Endothelial cell of umbilical vein (primary cell): ENCODE measurements around the gene TEAD4. TPM values are rescaled to one million over a fixed set of nuclear protein-coding genes. Genes with fewer than 3 reads are reported as not detected.

Source experiments
- BruUV-seq: library from RNA; stranded (reverse); fragments of 400-500 nt; replicated peaks from 2 replicates; lab custom pipeline; 2021; lab: Mats Ljungman, UMichigan
- CTCF ChIA-PET: fragments of 300-600, 350-600 bp; sonication (Branson Sonifier 250); formaldehyde crosslinking; loops from one replicate; lab custom pipeline; 2021; ENCODE audit warnings: antibody characterized with exemption, inconsistent platforms; lab: Charles Lee
- POLR2A ChIA-PET: fragments of 300-600, 350-600 bp; sonication (Branson Sonifier 250); formaldehyde crosslinking; loops from one replicate; lab custom pipeline; 2021; ENCODE audit warnings: antibody characterized with exemption, inconsistent platforms; lab: Charles Lee
- DNase-seq: peaks from one replicate; pipeline ENCODE4 v3.0.0-alpha.2; 2011; ENCODE audit warnings: low read depth, low spot score
- FAIRE-seq: peaks from 2 replicates; lab custom pipeline; 2011; peaks lifted over from hg19 to GRCh38; lab: Jason Lieb, UNC
- H2AFZ ChIP-seq: 2 replicates; pipeline ENCODE4 v1.6.0; 2012; ENCODE audit warnings: low read depth, low read length, control low read depth, inconsistent platforms
- H3K27ac ChIP-seq: 2 replicates; pipeline ENCODE4 v1.5.1; 2011; ENCODE audit warnings: low read depth, mild to moderate bottlenecking, control low read depth, low read length, moderate library complexity; ENCODE audit not compliant: insufficient read depth
- H3K27me3 ChIP-seq, 2 experiments: 2 replicates each; pipeline versions ENCODE4 v1.6.0 to v1.6.1; 2011; ENCODE audit warnings: low read length in 2 of 2, mixed read lengths in 1 of 2; ENCODE audit not compliant: control insufficient read depth in 2 of 2, insufficient read depth in 2 of 2
- H3K36me3 ChIP-seq, 2 experiments: 2 replicates in 1 of 2; 3 replicates in 1 of 2; pipeline ENCODE4 v1.5.1; 2011; ENCODE audit warnings: low read length in 2 of 2, mild to moderate bottlenecking in 1 of 2, moderate library complexity in 1 of 2; ENCODE audit not compliant: control insufficient read depth in 2 of 2, insufficient read depth in 2 of 2; ENCODE audit errors: extremely low read depth in 1 of 2
- H3K4me1 ChIP-seq: 3 replicates; pipeline ENCODE4 v1.5.1; 2011; ENCODE audit warnings: mild to moderate bottlenecking, low read length; ENCODE audit not compliant: control insufficient read depth, insufficient read depth; ENCODE audit errors: extremely low read depth
- H3K4me2 ChIP-seq: 2 replicates; pipeline ENCODE4 v1.6.1; 2011; ENCODE audit warnings: low read length, control low read depth, mixed read lengths; ENCODE audit not compliant: insufficient read depth
- H3K4me3 ChIP-seq, 3 experiments: fragments of 200-600 bp in 1 of 3; sonication (generic), shearing (Covaris generic) in 1 of 3; replicated peaks in 1 of 3; 2 replicates each; pipeline ENCODE4 v1.5.1; 2011 to 2016; ENCODE audit warnings: control low read depth in 3 of 3, low read length in 3 of 3, mild to moderate bottlenecking in 2 of 3, inconsistent platforms in 1 of 3, low read depth in 1 of 3, moderate library complexity in 1 of 3; ENCODE audit not compliant: insufficient read depth in 1 of 3
- H3K79me2 ChIP-seq: 2 replicates; pipeline ENCODE4 v1.6.0; 2012; ENCODE audit warnings: low read length, inconsistent platforms; ENCODE audit not compliant: control insufficient read depth, insufficient read depth
- H3K9ac ChIP-seq: replicated peaks from 2 replicates; pipeline ENCODE3; 2011; ENCODE audit warnings: low read length, control low read depth; ENCODE audit not compliant: insufficient read depth; ENCODE audit errors: extremely low read depth
- H3K9me1 ChIP-seq: replicated peaks from 3 replicates; pipeline ENCODE4 v1.6.0; 2011; ENCODE audit warnings: mild to moderate bottlenecking, low read length; ENCODE audit not compliant: control insufficient read depth, insufficient read depth; ENCODE audit errors: extremely low read depth
- H3K9me3 ChIP-seq: replicated peaks from 2 replicates; pipeline ENCODE4 v1.5.1; 2012; ENCODE audit warnings: low read length, inconsistent platforms; ENCODE audit not compliant: control insufficient read depth, insufficient read depth
- H4K20me1 ChIP-seq: replicated peaks from 2 replicates; pipeline ENCODE3; 2011; ENCODE audit warnings: mild to moderate bottlenecking, low read length; ENCODE audit not compliant: control insufficient read depth, insufficient read depth; ENCODE audit errors: extremely low read depth
- EZH2 ChIP-seq: IDR thresholded peaks from 2 replicates; pipeline ENCODE4 v1.6.1; 2012; ENCODE audit warnings: borderline replicate concordance, low read depth, mild to moderate bottlenecking, moderate library complexity, low read length, inconsistent platforms; ENCODE audit not compliant: severe bottlenecking
- FOS ChIP-seq: IDR thresholded peaks from 2 replicates; pipeline ENCODE4 v1.6.1; 2011; ENCODE audit warnings: mild to moderate bottlenecking, low read length, moderate library complexity, borderline replicate concordance; ENCODE audit not compliant: insufficient read depth
- GATA2 ChIP-seq: IDR thresholded peaks from 2 replicates; pipeline ENCODE4 v1.7.0; 2011; ENCODE audit warnings: low read depth, mild to moderate bottlenecking, moderate library complexity, mixed read lengths, low read length; ENCODE audit not compliant: insufficient read length, insufficient read depth
- JUN ChIP-seq: IDR thresholded peaks from 2 replicates; pipeline ENCODE4 v1.6.1; 2011; ENCODE audit warnings: borderline replicate concordance, low read depth; ENCODE audit not compliant: insufficient read length, insufficient read depth
- MAX ChIP-seq: IDR thresholded peaks from 2 replicates; pipeline ENCODE4 v1.6.1; 2011; ENCODE audit not compliant: insufficient read depth, insufficient read length
- MYC ChIP-seq: IDR thresholded peaks from one replicate; pipeline ENCODE4 v1.6.1; 2011; ENCODE audit warnings: mild to moderate bottlenecking, low read depth, low read length
- POLR2A ChIP-seq: IDR thresholded peaks from 2 replicates; pipeline ENCODE4 v1.6.1; 2012; ENCODE audit warnings: low read depth, mild to moderate bottlenecking, control low read depth, low read length
- POLR2AphosphoS5 ChIP-seq: IDR thresholded peaks from 2 replicates; pipeline ENCODE4 v1.6.1; 2012; ENCODE audit warnings: low read depth, mild to moderate bottlenecking, control low read depth, low read length, moderate library complexity; ENCODE audit not compliant: insufficient read depth
- dilution Hi-C: fragments of 300-500 bp; cut with MboI; formaldehyde crosslinking; loops from one replicate; pipeline ENCODE4 v1.15.0; 2019; ENCODE audit warnings: low sequenced_read_pairs; ENCODE audit not compliant: extremely low pct_ligation_motif_present
- intact Hi-C: fragments of 100-400 bp; cut with micrococcal nuclease; formaldehyde crosslinking; loops from one replicate; pipeline ENCODE4 v1.10.0; 2022
- polyA plus RNA-seq, 4 experiments: library from polyadenylated mRNA; depleted of rRNA in 3 of 4; stranded (reverse) in 3 of 4; unstranded in 1 of 4; fragments of >200 nt; gene quantifications; 2 replicates each; pipeline versions ENCODE4 v1.2.1 to v1.2.3, GENCODE V29; 2011 to 2012; ENCODE audit warnings: missing spikeins in 1 of 4
- total RNA-seq: library from RNA; stranded (reverse); gene quantifications from 2 replicates; pipeline ENCODE4 v1.2.3, GENCODE V29; 2021
- TF ChIP-seq, protein P1 (sequence below), 2 donors: IDR thresholded peaks; 1 replicate in 1 of 2; 2 replicates in 1 of 2; pipeline ENCODE4 v1.5.1; 2011; ENCODE audit warnings: low read length in 2 of 2, mild to moderate bottlenecking in 2 of 2, moderate library complexity in 2 of 2, control low read depth in 1 of 2, inconsistent platforms in 1 of 2, low read depth in 1 of 2; ENCODE audit not compliant: insufficient read depth in 1 of 2; ENCODE audit errors: extremely low read depth in 1 of 2

Gene TEAD4
- total and polyA plus RNA-seq, 2 donors (not counting 3 experiments of a cell fraction or from before 2014, with no cell fraction given): 34.4 to 46.0 TPM

GRCh38 chr12:2959505-2960389 is 550 bp downstream of the TEAD4 start:
- DNase-seq (peak; percentile 72), FAIRE-seq (peak; percentile 60)
- Histone ChIP-seq H3K79me2 (peaks cover 35% of the 10 kb centered on the region), H3K9me3 (no peaks in the 10 kb centered on the region), H3K27ac (peak overlapping the region; percentile 69), H2AFZ (peak overlapping the region; percentile 70), H4K20me1 (no peaks in the 10 kb centered on the region), H3K4me2 (peak overlapping the region; percentile 88), H3K4me1 (peaks cover 45% of the 10 kb centered on the region), H3K36me3 (no peaks in the 10 kb centered on the region), H3K9me1 (no peaks in the 10 kb centered on the region), H3K9ac (peak overlapping the region; percentile 71), H3K4me3 (peak overlapping the region; percentile 55 to 75 (median 65)), H3K27me3 (no peaks in the 10 kb centered on the region)
- intact Hi-C loops (loop anchor here (2.0 to 5.0 kb wide), 3 partner anchors 55 to 138 kb away; no protein-coding TSS in a partner anchor), dilution Hi-C loops (no loop called here)
- ChIA-PET CTCF (interaction anchor here (0.8 to 1.6 kb wide), 7 partner anchors 15 to 106 kb away, joined by 3 to 8 read pairs (median 6); no protein-coding TSS in a partner anchor), POLR2A (no interaction called here)
- TF ChIP-seq EZH2 (no peak), MAX (peak; percentile 72), FOS (peak; percentile 24)
- BruUV-seq: no TSS peak

DNA sequence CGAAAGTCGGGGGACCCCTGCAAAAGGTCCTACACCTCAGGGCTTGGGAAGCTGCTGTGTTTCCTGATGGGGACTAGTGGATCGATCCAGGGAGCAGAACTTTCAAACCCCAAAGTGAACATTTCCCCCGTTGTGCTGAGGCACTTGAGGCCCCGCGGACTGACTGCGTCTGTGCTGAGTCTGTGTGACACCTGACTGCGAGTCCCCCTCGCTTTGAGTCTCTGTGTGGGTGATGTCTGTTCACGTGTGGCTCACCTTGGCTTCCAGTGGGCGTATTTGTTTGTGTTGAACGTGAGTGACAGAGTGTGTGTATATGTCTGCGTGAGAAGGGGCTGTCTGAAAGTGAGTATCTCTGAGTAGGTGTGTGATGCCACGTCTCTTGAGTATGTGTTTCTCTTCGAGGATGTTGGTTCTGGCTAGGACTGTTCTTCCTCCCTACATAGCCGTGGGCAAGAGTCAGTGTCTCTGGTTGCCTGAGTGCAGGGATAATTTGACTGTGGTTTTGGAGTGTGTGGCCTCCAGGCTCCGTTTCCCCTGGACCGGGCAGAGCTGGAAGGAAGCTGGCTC is 1.3 kb downstream of the TEAD4 start:
- Histone ChIP-seq H4K20me1 (no peaks in the 10 kb centered on the region), H3K9me1 (no peaks in the 10 kb centered on the region), H3K4me2 (peak overlapping the region; percentile 88), H3K79me2 (peaks cover 42% of the 10 kb centered on the region), H3K9me3 (no peaks in the 10 kb centered on the region), H3K27ac (peak overlapping the region; percentile 69), H3K27me3 (no peaks in the 10 kb centered on the region), H3K9ac (peak overlapping the region; percentile 71), H3K4me3 (peak overlapping the region; percentile 55 to 75 (median 65)), H3K36me3 (no peaks in the 10 kb centered on the region), H2AFZ (peak overlapping the region; percentile 70), H3K4me1 (peaks cover 48% of the 10 kb centered on the region)
- DNase-seq (peak; percentile 62), FAIRE-seq (peak; percentile 64)
- POLR2A ChIA-PET: no interaction called here
- CTCF ChIA-PET: interaction anchor here (0.7 to 1.6 kb wide), 7 partner anchors 16 to 106 kb away, joined by 3 to 8 read pairs (median 6); no protein-coding TSS in a partner anchor
- intact Hi-C loops (loop anchor here (5.0 kb wide), 1 partner anchor 137 kb away; no protein-coding TSS in a partner anchor), dilution Hi-C loops (no loop called here)
- no TSS peak for BruUV-seq
- TF ChIP-seq GATA2 (no peak), MAX (no peak), FOS (no peak), EZH2 (no peak), JUN (no peak), POLR2AphosphoS5 (no peak), MYC (no peak), POLR2A (no peak)
- TF ChIP-seq, protein P1, sequence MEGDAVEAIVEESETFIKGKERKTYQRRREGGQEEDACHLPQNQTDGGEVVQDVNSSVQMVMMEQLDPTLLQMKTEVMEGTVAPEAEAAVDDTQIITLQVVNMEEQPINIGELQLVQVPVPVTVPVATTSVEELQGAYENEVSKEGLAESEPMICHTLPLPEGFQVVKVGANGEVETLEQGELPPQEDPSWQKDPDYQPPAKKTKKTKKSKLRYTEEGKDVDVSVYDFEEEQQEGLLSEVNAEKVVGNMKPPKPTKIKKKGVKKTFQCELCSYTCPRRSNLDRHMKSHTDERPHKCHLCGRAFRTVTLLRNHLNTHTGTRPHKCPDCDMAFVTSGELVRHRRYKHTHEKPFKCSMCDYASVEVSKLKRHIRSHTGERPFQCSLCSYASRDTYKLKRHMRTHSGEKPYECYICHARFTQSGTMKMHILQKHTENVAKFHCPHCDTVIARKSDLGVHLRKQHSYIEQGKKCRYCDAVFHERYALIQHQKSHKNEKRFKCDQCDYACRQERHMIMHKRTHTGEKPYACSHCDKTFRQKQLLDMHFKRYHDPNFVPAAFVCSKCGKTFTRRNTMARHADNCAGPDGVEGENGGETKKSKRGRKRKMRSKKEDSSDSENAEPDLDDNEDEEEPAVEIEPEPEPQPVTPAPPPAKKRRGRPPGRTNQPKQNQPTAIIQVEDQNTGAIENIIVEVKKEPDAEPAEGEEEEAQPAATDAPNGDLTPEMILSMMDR (IDR thresholded peaks at IDR 0.05; ENCODE audit: extremely low read depth in 1 of 2, insufficient read depth in 1 of 2, low read depth in 1 of 2, low read length in 2 of 2): no peak
